Spleen (tissue), 7 donors: ENCODE results near the gene MRPS5.

Experiments used
- CTCF ChIP-seq, 11 experiments: fragments of 200-600 bp in 7 of 11; fragments of 450-650 bp in 4 of 11; sonication (generic) in 4 of 11; IDR thresholded peaks in 8 of 11; conservative IDR thresholded peaks in 3 of 11; 1 replicate in 7 of 11; 2 replicates in 4 of 11; pipeline versions ENCODE4 v1.4.0 to v1.8.0; 2016 to 2021; ENCODE audit warnings: antibody characterized with exemption in 11 of 11, inconsistent platforms in 4 of 11, mild to moderate bottlenecking in 1 of 11
- POLR2A ChIP-seq, 3 donors: fragments of 450-650 bp; IDR thresholded peaks; one replicate each; pipeline ENCODE4 v1.5.1; 2017; ENCODE audit warnings: antibody characterized with exemption in 3 of 3, mild to moderate bottlenecking in 1 of 3
- POLR2AphosphoS5 ChIP-seq, 3 donors: sonication (generic); formaldehyde crosslinking; IDR thresholded peaks; one replicate each; pipeline ENCODE4 v1.5.1; 2017; ENCODE audit warnings: antibody characterized with exemption in 3 of 3
- donor health status: DM: no; HTN: no; CAD: no; lungs with moderate emphysema.
- donor health status: DM: no; HTN: no; CAD: no.
- donor health status: DM: no; HTN: no; CAD: no.

GRCh38 chr2:95059656-95060370 is 61.8 kb downstream of the MRPS5 start:
- TF ChIP-seq CTCF (IDR thresholded peaks at IDR 0.05 in 8 of 11, conservative IDR thresholded peaks at IDR 0.05 in 3 of 11) (no peak), POLR2A (IDR thresholded peaks at IDR 0.05) (no peak), POLR2AphosphoS5 (IDR thresholded peaks at IDR 0.05) (no peak)
